Measurements from ENCODE around the gene ATG4D.
"Not testable (repeated sequence)": the region's sequence is repeated elsewhere in the genome, so short reads cannot be mapped to it uniquely, and the experiment has no call there.

The ATG4D gene

DNA sequence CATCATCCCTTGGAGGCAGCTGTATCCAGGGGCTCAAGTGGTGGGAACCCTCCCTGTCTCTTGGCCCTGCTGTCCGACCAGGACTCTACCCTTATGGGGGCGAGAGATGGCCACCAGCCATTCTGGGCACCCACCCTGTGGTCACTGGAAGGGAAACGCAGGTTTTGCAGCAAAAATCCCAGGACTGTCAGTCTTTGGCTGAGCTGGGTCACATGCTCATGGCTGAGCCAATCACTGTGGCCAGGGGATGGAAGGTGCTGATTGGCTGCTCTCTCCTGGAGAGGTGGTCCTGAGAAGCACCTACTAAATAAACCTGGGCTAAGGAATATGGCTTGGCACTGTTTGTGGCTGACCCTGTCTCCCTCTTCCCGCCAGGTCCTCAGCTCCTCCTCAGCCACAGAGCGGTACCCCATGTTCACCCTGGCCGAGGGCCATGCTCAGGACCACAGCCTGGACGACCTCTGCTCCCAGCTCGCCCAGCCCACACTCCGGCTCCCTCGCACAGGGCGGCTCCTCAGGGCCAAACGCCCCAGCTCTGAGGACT is 8.9 kb downstream of the ATG4D start:
- DNase-seq (ENCODE audit: low read depth in 2 of 2), result no peak

DNA sequence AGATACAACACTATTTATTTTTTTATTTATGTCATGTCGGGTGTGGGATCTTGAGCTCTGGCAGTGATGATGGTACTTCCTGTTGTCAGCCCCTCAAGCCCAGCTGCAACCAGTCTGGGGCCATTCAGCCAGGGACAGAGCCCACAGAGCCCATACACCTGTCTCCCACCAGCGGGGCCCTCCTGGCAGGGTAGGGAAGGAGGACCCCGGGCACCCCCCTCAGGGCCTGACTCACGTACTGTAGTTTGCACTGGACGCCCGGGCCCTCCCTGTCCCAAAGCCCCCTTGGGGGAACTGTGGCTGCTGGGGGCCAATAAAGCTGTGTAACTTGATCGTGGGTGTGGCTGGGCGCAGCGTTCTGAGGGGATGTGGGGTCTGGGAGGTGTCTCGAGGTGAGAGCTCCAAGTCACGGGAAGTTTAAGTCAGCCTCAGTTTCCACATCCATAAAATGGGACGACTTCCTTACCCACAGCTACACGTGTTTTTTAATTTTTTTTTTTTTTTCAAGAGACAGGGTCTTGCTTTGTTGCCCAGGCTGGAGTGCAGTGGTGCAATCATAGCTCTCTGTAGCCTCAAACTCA is 9.5 kb downstream of the ATG4D start:
- no peak for DNase-seq (ENCODE audit: low read depth in 2 of 2)

DNA sequence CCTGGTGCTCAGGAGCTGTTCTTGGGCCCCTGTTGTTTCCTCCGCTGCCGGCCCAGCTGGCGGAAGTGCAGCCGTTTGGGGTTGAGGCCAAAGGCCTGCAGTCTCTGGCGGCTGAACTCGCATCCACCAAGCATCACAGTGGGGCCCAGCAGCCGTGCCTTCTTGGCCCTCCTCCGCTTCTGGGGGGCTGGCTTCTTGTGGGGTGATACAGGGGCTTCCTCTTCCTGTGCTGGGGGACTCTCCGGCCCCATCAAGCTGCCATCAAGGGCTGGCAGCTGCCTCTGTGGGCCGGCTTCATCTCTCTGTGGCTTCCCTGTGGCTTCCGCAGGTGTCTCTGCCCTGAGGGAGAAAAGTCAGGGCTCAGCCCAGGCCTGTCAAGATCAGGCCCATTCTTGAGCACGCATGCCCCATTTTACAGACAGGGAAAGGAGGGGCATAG is 10.3 kb downstream of the ATG4D start:
- no peak for DNase-seq (ENCODE audit: low read depth in 2 of 2)

DNA sequence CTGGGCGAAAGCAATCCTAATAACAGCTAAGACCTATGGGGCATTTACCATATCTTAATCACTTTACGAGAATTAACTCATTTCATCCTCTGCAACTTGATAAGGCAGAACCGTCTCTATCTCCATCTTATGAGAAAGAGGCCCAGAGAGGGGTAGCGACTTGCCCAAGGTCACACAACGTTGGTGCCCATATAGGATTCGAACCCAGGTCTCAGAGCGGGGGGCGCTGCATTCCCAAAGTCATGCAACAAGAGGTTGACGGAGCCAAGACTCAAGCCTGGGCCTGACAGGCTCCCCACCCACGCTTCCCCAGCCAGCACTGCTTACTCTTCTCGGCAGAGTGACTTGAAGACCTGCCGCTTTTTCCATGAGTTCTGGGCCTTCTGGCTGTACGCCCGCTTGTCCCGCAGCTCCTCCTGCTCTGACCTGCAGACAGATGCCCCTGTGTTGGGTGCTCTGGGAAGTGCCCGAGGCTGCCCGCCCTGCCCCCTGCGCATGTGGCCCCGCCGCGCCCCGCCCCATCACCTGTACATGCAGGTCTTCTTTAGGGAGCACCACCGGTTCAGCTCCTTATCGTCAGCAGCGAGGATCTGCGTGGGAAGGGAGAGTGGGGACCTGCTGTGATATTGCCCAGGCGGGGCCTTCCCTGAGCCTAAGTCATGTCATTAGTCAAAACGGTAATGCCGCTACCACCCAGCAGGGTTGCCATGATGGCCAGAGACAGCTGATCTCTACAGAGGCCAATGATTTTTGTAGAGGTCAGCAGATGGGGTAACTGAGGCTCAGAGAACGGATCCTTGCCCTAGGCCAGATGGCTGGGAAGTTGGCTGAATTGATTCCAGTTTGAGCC is 11.3 kb downstream of the ATG4D start:
- DNase-seq (ENCODE audit: low read depth in 2 of 2), result no peak

DNA sequence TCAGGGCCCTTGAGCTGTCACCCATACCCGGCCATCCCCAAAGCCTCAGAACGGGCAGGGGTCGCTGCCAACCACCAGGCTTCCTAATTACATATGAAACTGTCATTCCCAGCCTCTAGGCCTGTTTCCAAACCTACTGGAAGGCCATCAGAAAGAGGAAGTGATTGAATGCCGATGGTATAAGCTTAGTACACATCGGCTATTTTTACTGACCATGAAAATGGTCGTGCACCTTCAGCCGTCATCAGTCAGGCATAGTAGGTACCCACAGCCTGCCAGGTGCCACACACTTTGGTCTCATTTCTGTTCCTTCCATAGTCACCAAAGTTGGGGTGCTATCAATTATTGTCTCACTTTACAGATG is 11.9 kb downstream of the ATG4D start:
- no peak for DNase-seq (ENCODE audit: low read depth in 2 of 2)

DNA sequence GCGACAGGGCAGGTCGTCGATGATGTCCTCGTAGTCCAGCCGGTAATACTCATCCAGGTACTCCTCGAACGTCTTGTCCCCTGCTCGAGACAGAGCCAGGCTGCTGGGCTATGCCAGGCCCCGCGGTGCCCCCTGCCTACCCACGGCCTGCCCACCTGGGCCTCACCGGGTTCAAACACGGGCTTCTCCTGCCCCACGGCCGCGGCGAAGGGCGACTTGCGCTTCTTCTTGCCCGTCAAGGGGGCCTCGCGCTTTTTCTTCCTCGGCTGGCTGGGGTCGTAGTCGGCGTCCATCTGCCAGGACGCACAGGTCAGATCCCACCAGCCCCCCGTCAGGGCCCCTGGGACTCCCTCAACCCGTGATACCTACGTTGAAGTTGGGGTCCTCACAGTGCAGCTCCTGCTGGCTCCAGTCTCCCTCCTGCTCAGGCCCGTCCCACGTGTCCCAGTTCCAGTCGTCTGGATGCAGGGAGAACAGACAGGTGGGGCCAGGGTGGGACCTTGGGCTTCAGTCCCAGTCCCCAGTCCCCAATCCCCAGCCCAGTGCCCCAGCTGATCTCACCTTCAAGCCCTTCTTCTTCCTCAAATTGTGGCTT is 14.0 kb downstream of the ATG4D start:
- no peak for DNase-seq (ENCODE audit: low read depth in 2 of 2)

DNA sequence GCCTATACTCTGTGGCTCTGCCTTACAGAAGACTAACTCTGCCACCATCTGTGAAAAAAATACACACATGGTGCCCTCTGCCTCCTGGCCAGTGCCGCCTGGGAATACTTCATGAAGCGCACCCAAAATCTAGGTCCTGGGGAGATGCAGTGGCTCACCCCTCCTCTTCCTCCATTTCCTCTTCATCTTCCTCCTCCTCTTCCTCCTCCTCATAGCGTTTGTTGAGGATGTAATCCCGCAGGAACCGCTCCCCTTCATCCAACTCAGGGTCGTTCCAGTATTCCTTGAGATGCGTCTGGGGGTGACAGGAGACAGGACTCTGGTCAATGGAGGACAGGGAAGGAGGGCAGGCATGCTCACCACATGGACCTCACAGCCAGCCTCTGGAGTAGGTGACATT is 16.4 kb downstream of the ATG4D start:
- DNase-seq (ENCODE audit: low read depth in 2 of 2), result no peak

DNA sequence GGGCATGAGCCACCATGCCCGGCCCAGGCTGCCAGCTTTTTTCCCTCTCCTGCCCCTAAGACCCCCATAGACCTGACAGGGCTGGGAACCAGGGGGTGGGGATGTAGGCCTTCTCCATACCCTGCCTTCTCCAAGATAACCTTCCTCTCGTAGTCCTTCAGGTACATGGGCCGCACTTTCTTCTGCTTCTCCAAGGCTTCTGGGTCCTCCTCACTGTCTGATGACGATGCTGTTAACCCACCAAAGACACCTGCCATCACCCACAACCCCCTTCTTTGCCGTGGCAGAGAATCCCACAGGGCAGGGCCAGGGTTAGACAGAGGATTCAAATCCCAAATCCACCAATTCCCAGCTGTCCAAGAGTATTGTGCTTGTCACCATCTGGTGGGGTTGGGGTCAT is 18.9 kb downstream of the ATG4D start:
- no peak for DNase-seq (ENCODE audit: low read depth in 2 of 2)

DNA sequence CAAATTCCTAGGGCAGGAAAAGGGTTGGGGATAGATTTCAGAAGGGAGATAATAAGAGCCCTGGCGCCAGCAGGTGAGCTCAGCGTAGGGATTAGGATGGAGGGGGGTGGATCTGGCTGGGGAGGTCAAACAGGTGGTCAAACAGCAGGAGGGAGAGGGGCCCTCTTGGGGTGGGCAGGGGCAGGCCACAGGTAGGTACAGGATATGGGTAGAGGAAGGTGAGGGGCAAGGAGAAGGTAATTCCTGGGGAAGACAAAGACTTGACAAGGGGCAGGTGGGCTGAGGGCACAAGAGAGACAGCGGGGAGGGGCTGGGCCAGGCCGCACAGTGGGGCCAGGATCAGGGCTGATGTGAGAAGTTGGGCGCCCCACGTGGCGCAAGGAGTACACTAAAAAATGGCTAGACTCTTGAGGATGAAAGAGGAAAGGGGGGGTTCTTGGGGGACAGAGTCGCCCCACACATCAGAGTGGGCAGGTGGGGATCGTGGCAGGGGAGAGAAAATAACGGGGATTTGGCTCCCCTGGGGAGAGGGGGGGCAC is 21.4 kb downstream of the ATG4D start:
- no peak for DNase-seq (ENCODE audit: low read depth in 2 of 2)

DNA sequence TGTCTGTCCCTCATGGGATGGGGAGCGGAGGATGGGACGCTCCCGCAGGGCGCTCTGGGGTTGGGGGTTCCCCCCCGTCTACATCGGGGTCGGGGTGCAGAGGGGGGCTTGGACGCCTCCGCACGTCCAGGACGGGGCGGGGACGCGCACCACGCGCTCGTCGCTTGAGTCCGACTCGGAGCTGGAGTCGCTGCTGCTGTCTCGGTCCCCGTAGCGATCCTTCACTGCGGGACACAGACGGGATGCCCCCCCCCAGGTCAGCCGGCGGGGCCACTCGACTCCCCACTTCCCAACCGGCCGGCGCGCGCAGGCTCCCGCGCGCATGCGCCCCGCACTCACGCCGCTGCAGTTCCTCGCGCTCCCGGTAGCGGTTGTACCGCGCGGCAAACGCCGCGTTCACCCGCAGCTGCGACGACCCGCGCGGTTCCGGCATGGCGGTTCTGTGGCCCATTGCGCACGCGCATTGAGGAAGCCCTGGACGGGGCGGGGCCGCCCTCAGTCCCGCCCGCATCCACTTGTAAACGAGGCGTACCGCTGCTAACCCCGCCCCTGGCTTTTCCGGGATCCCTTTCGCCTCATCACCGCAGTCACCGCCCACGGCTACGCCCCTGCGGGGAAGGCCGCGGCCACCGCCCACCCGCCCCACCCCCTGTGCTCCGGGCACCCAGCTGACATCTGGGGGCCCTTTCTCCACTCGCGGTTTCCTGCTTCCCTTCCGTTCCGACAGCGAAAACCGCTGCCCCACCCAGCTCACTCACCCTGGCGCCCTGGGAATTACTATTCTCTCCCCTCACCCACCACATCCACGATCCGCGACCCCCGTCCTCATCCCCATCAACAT is 22.1 kb downstream of the ATG4D start, which contains the start of gene KRI1:
TSS of gene KRI1 (minus strand) at position 444 of the 841 bp plus-strand sequence. CDS start at position 433, 11 bp downstream.
- peak; percentile 95 to 97 for DNase-seq (ENCODE audit: low read depth in 2 of 2)

DNA sequence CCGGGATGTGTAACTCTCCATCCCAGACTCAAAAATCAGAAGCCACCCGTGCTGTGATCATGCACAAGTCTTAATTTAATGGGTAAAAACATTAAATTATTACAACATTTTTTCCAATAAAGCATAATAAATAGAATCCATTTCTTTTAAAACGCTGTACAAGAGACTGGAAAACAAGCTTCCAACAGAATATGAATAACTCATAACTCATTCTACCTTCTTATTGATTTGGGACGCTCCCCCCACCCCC is 22.6 kb downstream of the ATG4D start:
- DNase-seq (ENCODE audit: low read depth in 2 of 2), result no peak

DNA sequence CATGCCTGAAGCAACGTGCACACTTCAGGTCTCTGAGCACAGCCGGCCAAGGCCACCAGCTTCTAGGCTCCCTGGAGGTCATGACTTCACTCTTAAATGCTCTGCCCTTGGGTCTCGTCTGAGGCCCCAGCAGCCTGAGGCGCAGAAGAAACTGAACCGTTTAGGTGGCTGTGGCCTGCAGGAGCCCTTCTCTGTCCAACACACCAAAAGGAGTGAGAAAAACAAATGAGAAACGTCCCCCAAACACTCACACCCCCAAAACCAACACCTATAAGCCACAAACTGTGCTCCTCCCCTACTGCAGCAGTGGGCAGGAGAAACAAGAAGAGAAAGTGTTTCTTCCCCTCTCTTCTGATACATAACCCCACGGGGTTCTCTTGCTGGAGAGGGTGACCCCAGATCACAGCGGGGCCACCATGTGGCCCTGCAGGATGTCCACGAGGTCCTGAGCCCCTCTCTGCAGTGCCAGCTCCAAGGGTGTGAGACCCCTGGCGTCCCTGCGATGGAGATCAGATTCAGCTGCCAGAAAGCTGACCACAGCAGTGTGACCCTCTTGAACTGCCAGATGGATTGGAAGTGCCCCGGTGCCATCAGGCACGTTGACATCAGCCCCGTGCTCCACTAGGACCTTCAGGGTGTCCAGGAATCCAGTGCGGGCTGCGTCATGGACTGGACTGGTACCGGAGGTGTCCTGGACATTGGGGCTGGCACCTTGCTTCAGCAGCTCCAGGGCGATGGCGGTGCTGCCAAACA is 23.1 kb downstream of the ATG4D start:
- DNase-seq (ENCODE audit: low read depth in 2 of 2), result peak in 1 of 2 donors; percentile 47

DNA sequence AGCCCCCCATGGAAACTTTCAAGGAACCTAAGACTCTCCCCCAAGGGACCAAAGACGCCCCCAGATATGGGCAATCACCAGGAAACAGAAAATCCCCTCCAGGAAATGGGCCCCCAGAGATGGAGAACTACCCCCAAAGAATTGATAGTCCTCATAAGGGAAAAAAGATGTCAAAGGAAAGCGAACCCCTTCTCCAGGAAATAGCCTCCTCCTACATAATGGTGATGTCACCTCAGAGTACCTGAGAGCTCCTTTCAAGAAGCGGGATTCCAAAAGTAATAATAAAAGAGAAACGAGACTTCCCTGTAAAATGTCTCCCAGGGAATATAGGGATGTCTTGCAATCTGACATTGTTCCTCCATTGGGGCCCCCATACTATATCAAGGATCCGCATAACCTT is 24.0 kb downstream of the ATG4D start:
- no peak for DNase-seq (ENCODE audit: low read depth in 2 of 2)

DNA sequence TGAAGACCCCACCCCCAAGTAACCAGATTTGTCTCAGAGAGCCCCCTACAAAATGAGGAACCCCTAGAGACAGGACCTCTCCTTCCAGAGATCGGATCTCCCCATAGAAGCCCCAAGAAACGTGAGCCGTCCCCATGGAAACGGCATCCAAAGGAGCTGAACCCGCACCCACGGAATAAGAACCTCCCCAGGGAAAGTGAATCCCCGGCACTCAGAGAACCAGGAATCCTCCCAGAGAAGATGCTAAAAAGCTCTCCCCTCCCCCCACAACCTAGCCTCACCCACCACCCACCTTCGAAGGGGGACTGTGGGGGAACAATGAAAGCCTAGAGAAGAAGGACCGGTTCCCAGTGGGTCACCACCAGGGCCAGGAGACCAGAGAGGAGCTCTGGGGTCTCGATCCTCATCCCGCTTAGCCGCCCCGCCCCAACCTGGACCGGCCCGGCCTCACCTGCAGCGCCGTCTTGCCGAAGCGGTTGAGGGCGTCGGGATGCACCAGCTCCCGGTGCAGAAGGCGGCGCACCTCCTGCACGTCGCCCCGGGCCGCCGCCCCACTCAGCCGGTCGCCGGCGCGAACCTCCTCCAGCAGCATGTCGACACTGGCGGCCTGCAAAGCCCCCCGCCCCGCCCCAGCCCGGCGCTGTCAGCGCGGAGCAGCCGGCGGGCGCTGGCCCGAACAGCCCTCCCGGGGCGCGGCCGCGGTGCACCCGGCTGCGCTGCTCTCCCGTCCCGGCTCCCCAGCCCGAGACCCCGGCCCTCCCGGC is 24.5 kb downstream of the ATG4D start:
- no peak for DNase-seq (ENCODE audit: low read depth in 2 of 2)

DNA sequence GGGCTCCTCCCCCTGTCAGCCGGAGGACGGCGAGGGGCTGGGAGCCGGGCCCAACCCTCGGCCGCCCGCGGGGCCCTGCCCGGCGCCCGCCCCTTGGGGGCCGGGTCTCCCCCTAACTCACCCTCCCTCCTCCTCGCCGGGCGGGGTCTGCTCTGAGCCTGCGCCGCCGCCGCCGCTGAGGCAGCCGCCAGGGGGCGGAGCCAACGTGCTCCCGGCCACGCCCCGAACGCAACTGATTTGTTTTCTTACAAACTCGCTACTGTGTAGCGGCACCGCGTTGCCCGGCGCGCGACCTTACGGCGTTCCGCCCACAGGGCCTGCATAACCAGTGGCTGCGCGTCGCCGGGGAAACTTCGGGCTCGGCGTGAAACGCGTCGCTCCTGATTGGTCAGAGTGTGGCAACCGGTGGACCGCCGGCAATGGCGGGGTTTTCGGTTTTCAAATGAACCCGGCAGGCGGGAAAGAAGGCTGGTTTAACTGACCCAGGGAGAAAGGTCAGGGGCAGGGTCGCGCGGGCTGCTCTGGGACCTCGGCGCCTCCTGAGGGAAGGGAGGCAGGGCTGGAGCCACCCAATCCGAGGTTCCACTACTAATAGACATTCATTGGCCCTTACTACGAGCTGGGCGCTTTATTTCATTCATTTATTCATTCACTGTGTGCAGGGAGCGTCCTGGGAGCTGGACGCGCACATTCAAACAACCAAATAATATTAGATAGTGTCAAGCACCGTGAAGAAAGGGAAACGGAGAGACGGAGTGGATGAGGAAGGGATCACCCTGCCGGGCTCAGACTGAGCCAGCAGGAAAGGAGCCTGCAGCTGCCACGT is 25.3 kb downstream of the ATG4D start, which contains the start of gene CDKN2D:
TSS of gene CDKN2D (minus strand) at position 154 of the 826 bp plus-strand sequence. CDS start 326 bp downstream, outside the sequence.
- DNase-seq (ENCODE audit: low read depth in 2 of 2), result peak; percentile 99 to 100

DNA sequence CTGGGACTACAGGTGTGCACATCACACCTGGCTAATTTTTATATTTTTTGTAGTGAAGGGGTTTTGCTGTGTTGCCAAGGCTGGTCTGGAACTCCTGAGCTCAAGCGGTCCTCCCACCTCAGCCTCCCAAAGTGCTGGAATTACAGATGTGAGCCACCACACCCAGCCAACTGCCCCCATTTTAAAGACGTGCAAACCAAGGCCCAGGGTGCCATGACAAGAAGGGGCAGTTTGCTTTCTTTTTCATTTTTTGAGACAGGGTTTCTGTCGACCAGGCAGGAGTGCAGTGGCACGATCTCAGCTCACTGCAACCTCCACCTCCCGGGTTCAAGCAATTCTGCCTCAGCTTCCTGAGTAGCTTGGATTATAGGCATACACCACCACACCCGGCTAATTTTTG is 30.1 kb downstream of the ATG4D start:
- not testable (repeated sequence) for DNase-seq (ENCODE audit: low read depth in 2 of 2)

DNA sequence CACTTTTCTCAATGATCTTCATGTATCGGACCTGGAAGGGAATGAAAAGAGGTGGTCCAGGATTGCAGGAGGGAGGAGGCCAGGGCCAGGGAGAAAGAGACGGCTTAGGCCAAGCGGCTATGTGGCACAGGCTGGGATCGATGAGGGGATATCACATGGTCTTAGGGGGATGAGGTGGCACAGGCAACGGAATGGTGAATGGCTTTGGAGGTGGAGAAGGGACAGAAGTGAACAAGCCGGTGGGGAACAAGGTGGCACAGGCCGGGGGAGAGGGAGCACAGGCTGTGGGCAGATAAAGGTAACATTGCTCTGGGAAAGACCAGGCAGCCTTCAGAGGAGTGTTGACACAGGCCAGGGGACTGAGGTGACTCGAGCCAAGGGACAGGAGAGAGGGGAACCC is 30.8 kb downstream of the ATG4D start:
- DNase-seq (ENCODE audit: low read depth in 2 of 2), result no peak

DNA sequence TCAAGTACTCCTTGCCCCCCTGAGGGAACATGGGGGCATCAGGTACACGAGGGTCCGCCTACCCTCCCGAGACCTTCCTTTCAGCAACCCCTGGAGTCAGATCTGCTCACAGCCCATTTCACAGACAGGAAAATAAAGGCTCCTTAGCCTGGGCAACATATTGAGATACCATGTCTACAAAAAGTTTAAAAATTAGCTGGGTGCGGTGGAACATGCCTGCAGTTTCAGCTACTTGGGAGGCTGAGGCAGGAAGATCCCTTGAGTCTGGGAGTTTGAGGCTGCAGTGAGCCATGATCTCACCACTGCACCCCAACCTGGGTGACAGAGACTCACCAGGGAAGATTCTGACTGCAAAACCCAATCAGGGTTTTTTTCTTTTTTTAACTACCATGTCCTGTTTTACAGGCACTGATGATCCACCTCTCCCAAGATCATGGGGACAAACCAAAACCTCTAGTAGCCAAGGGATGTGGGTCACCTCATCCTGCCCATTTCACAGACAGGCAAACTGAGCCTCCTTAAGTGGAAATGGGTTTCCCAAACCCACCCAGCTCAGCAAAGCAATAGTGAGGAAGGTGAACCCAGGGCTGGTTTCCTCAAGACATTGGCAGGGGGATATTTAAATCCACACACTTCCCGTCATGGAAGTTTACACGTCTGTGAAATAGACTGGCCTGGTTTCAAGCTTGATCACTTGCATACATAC is 31.5 kb downstream of the ATG4D start:
- no peak for DNase-seq (ENCODE audit: low read depth in 2 of 2)

DNA sequence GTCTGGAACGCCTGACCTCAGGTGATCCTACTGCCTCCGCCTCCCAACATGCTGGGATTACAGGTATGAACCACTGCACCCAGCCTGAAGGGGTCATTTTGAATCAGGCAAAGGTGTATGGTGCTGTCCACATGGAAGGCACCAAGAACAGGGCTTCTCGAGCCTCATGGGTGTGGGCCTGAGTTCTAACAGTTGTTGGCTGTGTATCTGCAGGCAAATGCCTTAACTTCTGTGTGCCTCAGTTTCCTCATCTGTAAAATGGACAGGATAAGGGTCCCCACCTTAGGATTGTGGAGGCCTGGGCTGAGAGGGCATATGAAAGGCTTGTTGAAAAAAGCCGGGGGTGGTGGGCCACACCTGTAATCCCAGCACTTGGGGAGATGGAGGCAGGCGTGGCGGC is 34.2 kb downstream of the ATG4D start:
- no peak for DNase-seq (ENCODE audit: low read depth in 2 of 2)
